H1 (cell line): Measurements from ENCODE around the gene ADSS1. TPM values are rescaled to one million over a fixed set of nuclear protein-coding genes. Genes with fewer than 3 reads are reported as not detected.

Experiments
- ASH2L ChIP-seq: fragments of 200-600, 300-600 bp; sonication (generic); IDR thresholded peaks from one replicate; pipeline ENCODE4 v1.7.1; 2017; ENCODE audit warnings: low read length
- CBX5 ChIP-seq: fragments of 300-800, 300-1000 bp; sonication (generic); IDR thresholded peaks from 2 replicates; pipeline ENCODE4 v1.7.1; 2016; ENCODE audit warnings: antibody characterized with exemption, low read length, low read depth
- EGR1 ChIP-seq: IDR thresholded peaks from 2 replicates; pipeline ENCODE4 v1.6.1; 2011; ENCODE audit warnings: low read depth, low read length, borderline replicate concordance
- KDM1A ChIP-seq: fragments of 200-600, 300-600 bp; sonication (generic); IDR thresholded peaks from 2 replicates; pipeline ENCODE4 v1.7.1; 2016; ENCODE audit warnings: mild to moderate bottlenecking, low read length, borderline replicate concordance
- MAFK ChIP-seq: IDR thresholded peaks from 2 replicates; pipeline ENCODE4 v1.6.1; 2012; ENCODE audit warnings: low read depth, mild to moderate bottlenecking, improper control_type of control experiment, low read length
- POLR2AphosphoS5 ChIP-seq: IDR thresholded peaks from 2 replicates; pipeline ENCODE4 v1.6.1; 2011; ENCODE audit warnings: low read depth, low read length
- RBBP5 ChIP-seq: IDR thresholded peaks from 2 replicates; pipeline ENCODE4 v1.7.1; 2012; ENCODE audit warnings: low read depth, mild to moderate bottlenecking, inconsistent platforms, low read length, moderate library complexity, borderline replicate concordance
- SAP30 ChIP-seq: fragments of 300-600 bp; sonication (generic); IDR thresholded peaks from 2 replicates; pipeline ENCODE4 v1.7.1; 2012; ENCODE audit warnings: low read length, moderate library complexity, mild to moderate bottlenecking, inconsistent platforms; ENCODE audit not compliant: insufficient read depth, insufficient replicate concordance
- SRF ChIP-seq: IDR thresholded peaks from 2 replicates; pipeline ENCODE4 v1.6.1; 2011; ENCODE audit warnings: mild to moderate bottlenecking, low read depth, low read length, moderate library complexity
- TAF7 ChIP-seq: optimal IDR thresholded peaks from 2 replicates; pipeline ENCODE3; 2011; ENCODE audit warnings: low read depth, mild to moderate bottlenecking, inconsistent platforms, low read length, moderate library complexity, borderline replicate concordance
- polyA plus RNA-seq, 7 experiments: library from polyadenylated mRNA; depleted of rRNA in 3 of 7; stranded (reverse) in 5 of 7; unstranded in 2 of 7; fragments of >200 nt in 5 of 7; fragments of 200-250 nt in 2 of 7; gene quantifications; 1 replicate in 5 of 7; 2 replicates in 1 of 7; 4 replicates in 1 of 7; pipeline versions ENCODE4 v1.2.1 to v1.2.3, GENCODE V29; 2011 to 2013; ENCODE audit warnings: missing spikeins in 2 of 7, mixed read lengths in 2 of 7
- total RNA-seq: library from RNA; stranded (reverse); fragmentation: NEBNext Ultra II Directional; extraction: Animal tissue kit (Norgen Biotek cat#: 25700); gene quantifications from 2 replicates; pipeline ENCODE4 v1.2.1, GENCODE V29; 2021
- TF ChIP-seq, protein P1 (sequence below): IDR thresholded peaks from 2 replicates; pipeline ENCODE4 v1.6.1; 2012; ENCODE audit warnings: inconsistent platforms

ADSS1 gene
- total and polyA plus RNA-seq, 2 of the 8 experiments (the other 6 are each of a cell fraction or from before 2014, with no cell fraction given) = 7.1 to 7.9 TPM

DNA sequence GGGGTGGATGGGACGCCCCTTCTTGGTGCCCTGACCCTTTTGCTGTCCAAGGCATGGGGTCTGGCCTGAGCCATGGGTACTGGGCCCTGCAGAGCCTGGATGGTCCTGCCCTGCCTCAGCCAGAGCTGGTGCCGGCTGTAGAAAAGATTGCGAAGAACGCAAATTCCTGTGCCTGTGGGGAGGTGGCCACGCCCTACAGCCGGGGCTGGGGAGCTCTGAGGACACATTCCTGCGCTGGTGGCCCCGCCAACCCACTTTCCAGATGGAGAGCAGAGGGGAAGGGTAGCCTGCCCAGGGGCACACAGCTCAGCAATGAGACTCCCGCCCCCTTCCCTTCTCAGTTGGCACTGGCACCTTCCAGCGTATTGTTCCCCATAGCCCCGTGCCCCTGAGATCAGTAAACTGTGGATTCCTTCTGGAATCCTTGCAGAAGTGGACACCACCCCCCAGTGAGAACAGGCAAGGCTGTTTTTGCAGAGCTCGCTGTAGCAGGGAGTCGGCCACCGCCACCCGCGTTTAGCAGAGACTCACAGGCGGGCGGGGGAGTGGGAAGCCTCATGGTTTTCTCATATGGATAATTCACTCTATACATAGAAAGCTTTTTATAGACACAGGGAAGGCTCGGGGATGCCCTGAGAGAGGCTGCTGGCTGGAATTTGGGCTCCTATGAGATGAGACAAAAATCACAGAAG, 26.0 kb upstream of the ADSS1 start (continued):
- TF ChIP-seq POLR2AphosphoS5 = no peak
- TF ChIP-seq KDM1A = no peak
- no peak for TF ChIP-seq SAP30
- no peak for TF ChIP-seq CBX5
- no peak for TF ChIP-seq TAF7
- TF ChIP-seq RBBP5 = no peak
- TF ChIP-seq, protein P1, sequence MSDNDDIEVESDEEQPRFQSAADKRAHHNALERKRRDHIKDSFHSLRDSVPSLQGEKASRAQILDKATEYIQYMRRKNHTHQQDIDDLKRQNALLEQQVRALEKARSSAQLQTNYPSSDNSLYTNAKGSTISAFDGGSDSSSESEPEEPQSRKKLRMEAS = no peak
- TF ChIP-seq SRF = no peak
- TF ChIP-seq ASH2L = no peak
- TF ChIP-seq EGR1 = no peak
- no peak for TF ChIP-seq MAFK
